MV-4-11 (cell line): Measurements from ENCODE around the gene KPTN.
"Not testable (repeated sequence)": the region's sequence is repeated elsewhere in the genome, so short reads cannot be mapped to it uniquely, and the experiment has no call there.

Source experiments
- DNase-seq: peaks from one replicate; lab custom pipeline; 2025; lab: John Stamatoyannopoulos, UW

KPTN gene

GRCh38 chr19:47491358-47492136 lies 7.5 kb upstream of the KPTN start:
- no peak for DNase-seq

DNA sequence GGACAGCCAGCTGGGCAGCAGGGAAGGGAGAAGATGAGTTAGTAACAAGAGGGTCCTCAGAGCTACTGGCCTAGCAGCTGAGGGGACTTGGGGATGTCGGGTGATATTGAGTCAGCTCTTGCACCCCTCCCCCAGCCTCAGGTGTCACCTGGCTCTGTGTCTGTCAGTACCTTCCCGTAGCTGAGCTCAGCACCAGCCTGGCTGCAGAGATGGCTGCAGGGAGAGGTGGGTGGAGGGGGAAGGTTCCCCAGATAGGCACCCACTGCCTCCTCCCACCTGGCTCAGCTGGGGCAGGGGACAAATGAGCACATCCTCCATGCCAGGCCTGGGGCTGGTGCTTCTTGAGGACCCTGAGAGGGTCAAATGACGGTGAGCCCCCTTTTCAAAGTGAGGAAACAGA lies 6.8 kb upstream of the KPTN start:
- DNase-seq, result no peak

- no peak for DNase-seq
Observed at GRCh38 chr19:47490031-47490430, 6.0 kb upstream of the KPTN start.

DNA sequence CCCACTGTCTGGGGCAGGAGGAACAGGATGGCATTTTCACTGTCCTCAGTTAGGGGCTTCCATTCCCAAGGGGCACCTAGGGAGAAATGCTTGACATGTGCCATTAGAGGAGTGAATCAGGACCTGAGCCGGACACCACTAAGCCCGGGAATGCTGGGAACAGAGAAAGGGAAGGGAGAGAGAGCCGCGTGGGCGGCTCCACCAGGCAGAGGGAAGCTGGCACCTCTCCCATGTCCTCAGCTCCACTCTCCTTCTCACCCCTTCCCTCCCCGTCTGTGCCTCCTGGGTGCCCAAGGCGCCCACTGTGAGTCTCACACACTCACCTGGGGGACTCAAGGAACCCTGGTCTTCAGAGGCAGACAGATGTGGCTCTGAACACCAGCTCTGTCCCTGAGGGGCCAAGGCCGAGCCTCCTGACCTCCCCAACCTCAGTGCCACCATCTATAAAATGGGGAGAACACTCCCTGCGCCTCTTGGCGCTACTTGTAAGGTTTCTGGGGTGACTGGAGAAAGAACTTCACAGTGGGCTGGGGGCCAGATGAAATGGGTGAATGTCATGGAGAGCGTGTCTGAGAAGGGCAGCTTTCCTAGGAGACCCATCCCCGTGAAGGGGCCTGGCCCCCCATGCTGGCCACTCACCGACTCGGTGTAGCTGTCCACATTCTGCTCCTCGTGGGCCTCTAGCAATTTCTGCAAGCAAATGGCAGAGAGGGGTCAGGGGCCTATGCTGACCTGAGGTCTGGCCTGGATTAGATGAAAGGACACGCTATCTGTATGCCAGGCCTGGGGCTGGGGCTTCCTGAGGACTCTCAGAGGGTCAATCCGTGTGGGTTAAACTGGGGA lies 5.3 kb upstream of the KPTN start:
- no peak for DNase-seq

DNA sequence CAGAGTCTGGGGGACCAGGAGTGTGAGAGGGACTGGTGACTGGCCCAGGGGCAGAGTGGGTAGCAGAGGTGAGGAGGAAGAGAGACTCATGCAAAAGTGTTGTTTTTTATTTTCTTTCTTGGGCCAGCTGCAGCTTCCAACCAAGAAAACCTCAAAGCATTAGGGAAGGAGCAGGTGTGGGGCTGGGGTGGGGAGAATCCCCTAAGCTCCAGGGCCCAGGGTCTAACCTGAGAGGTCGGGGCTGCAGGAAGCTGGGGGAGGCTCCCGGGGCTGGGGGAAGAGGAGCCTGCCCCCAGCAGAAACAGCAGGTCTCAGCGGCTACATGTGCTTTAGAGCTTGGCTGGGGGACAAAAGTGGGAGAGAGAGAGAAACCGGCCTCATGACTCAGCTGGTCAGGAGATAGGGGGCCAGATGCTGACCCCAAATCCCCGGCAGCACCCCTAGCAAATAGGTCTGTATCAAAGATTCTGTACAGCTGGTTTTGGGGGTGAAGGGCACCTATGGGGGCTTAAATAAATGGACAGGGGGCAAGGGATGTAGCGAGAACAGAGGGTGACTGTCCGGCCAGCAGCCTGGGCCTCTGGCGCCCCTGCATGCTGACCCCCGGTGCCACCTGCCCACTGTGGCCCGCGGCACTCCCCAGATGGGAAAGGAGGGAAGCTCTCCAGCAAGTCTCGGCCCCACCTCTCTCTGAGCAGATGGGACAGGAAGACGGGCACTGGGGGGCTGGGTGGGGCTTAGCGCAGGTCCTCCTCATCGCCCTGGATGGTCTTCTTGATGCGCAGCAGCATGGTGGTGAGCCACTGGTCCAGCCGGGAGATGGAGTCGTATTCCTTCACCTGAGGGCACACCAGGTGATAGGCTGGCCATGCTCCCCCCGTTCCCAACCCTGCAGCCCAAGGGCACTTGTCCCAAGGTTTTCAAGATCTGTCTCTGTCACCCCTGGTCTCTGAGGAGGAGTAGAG lies 3.8 kb upstream of the KPTN start:
- no peak for DNase-seq

GRCh38 chr19:47486900-47487299 lies 2.9 kb upstream of the KPTN start:
- DNase-seq, result no peak

GRCh38 chr19:47486220-47486619 lies 2.2 kb upstream of the KPTN start:
- not testable (repeated sequence) for DNase-seq

- no peak for DNase-seq
Observed at GRCh38 chr19:47485210-47485609, 1.2 kb upstream of the KPTN start.

DNA sequence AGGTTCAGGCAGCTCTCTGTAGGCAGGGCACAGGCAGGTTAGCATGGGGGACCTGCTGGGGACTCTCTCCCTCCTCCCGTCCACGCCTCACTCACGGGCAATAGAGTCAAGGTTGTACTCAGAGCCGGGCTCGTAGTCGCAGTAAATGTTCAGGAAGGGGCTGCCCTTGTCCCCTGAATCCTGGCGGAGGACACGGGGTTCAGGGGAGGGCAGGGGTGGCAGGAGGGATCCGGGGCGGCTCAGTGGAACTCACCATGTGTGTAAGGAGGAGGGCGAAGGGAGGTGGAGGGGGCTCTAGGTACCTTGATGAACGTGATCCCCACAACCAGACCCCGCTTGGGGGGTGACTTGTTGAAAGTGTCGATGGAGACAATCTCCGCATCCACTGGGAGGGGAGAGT lies 819 bp downstream of the KPTN start:
- DNase-seq, result no peak

DNA sequence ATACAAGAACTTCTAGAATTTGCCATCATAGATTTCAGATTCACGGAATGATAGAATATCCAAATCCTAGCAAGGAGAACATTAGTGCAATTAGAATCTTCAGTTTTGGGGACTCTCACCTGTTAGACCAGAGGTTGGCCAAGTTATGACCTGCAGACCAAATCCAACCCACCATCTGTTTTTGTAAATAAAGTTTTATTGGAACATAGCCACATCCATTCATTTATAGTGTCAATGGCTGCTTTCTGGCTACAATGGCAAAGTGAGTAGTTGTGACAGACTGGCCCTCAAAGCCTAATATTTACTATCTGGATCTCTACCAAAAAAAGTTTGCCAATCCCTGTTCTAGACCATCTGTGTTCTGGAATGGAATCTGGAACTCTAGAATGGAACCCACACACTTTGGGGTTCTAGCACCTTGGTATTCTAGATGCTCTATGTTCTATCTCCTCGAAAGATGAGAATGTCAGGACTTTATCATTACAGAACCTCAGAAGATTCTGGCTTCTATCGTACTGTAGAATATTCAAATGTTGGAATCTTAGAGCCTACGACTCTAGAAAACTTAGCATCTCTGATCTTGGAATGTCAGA lies 2.5 kb downstream of the KPTN start:
- DNase-seq, result no peak

DNA sequence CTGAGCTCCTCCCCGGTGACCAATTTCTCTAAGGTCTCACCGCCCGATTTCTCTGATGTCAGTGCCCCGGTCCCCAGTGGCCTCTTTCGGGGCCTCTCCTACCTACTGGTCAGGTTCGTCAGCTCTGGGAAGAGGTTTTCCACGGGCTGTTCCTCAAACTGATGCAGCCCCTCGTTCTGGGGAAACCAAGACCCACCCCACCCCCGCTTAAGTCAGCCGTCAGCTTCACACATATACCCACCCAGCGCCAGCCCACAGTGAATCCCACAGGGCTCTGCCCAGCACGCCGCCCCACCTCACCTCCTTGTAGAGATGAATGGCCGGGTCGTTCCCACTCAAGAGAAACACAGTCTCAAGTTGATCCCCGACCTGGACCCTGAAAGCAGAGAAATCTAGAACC lies 3.4 kb downstream of the KPTN start:
- DNase-seq, result no peak

DNA sequence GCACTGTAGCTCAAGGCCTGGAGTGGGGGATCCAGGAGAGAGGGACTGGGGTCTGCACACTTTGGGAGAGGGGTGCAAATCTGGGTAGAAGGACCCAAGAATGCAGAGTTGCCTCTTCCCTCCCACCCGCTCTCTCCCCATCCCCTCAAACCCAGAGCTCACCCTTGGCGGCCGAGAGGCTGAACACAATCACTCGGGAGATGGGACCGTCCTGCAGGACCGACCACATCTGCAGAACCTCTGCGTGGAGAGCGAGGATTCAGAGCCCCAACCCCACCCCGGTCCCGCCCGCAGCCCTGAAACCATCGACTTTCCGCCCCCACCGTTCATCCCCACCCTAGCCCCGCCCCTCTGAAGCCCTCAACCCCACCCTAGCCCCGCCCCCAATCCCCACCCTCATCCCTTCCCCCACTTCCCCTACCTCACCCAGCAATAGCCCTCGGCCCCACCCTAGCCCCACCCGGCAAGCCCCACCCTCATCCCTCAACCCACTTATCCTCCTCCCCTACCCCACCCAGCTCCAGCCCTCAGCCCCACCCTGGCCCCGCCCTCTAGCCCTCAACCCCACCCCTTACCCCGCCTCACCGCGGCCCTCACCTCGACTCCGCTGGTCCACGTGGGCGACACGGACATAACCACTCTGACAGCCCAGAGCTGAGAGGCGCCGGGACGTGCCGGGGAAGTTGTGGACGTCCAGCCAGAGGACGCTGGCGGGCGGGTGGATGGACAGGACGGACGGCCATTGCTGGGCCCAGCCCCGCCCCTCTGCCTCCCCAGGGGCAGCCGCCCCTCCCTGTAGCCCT lies 4.1 kb downstream of the KPTN start:
- no peak for DNase-seq

DNA sequence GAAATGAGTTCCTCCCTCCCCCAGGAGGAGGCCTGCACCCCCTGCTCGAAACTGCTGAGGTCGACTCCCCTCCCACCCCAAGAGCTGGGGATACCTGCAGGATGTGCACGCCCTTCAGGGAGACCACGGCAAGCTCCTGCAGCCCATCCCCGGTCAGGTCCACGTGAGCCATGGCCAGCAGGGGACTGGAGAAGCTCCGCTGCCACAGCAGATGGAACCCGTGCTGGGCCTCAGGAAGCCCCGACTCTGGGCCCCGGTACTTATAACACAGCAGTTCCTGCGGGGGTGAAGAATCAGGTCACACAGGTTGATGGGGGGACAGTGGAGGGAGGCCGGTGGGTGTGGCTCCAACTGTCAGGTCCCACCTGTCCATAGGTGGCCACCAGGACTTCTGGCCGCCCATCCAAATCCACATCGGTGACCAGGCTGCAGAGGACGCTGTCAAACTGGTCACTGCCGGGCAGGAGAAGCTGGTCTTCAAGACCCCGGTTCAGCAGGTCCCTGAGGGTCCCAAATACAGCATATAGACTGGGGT lies 7.5 kb downstream of the KPTN start:
- DNase-seq, result no peak

GRCh38 chr19:47475465-47475864 lies 8.6 kb downstream of the KPTN start:
- DNase-seq, result peak; percentile 18

GRCh38 chr19:47473336-47473735 lies 10.7 kb downstream of the KPTN start:
- DNase-seq, result no peak

DNA sequence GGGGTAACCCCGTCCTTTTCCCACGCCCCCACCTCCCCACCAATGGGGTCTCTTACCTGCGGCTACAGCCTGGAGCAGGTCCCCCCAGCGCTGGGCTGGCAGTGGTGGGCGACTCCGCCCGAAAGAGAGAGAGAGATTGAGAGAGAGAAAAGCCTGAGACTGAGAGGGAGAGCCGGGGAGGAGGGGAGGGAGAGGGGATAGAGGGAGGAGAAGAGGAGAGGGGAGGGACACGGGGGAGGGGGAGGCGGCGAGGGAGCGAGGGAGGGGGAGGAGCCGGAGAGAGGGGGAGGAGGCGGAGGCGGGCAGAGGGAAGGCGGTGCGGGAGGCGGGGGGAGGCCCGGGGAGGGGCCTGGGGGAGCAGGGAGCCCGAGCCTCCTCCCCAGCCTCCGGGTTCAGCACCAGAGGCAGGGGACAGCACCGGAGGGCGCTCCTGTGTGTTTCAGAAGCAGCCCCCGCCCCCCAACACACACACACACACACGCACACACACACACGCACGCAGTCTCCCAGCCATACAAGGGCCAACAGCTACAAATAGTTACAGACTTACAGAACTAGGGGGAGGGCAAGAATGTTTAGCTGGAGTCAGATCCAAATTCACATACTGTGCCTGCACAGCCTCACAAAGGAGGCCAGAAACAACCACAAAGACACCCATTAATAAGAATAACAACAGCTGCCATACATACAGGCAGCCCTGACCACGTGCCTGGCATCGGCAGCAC lies 12.1 kb downstream of the KPTN start, which contains the start of gene SLC8A2:
Gene SLC8A2 (minus strand): TSS at position 161 of the 725 bp plus-strand sequence. CDS start 5,490 bp downstream, outside the sequence.
- DNase-seq, result peak; percentile 76

DNA sequence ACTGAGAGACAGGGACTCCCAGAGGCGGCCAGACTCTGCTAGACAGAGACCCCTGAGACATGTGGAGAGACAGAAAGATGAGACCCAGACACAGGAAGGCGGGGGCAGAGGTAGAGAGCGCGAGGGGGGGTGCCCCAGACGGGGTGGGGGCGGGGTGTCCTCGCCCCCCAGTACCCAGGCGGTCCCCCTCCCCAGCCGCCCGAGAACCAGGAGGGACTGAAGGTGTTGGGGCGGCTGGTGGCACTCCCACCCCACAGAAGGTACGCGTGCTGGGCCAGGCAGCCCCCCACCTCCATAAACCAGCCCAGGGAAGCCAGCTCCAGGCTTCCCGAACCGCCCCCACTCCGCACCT lies 12.7 kb downstream of the KPTN start:
- no peak for DNase-seq

DNA sequence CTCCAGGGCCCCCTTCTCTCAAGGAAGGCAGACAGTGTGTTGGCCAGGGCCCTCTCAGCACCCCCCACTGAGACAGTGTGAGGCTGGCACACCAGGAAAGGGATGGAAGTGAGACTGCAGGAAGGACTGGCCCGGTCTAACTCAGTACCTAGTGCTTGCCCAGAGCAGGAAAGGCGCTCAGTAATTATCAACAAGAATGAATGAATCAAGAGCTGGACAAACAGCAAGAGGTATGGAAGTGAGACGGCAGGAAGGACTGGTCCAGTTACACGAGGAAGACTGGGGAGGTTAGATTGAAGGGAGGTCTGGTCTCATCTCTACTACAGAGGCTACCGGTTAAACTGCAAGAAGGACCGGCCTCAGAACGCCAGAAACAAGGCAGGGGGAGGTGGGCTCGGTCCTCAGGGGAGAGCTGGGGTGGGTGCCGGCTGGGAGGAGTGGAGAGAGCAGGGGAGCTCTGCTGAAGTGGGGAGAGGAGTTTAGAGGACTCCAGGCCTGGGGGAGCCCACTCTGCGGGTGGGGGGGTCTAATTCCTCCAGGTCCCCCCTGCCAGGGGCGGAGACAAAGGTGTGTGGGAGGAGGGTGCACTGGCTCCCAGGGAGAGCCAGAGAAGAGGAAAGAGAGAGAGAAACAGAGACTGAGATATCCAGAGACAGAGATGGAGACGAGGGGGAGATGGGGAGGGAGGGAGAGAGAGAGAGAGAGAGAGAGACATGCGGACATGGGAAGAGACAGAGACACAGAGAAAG lies 13.4 kb downstream of the KPTN start:
- no peak for DNase-seq

GRCh38 chr19:47469719-47470118 lies 14.3 kb downstream of the KPTN start:
- DNase-seq, result no peak
